SK-N-SH (cell line): ENCODE data around the gene HOXD10. TPM values are rescaled to one million over a fixed set of nuclear protein-coding genes. Genes with fewer than 3 reads are reported as not detected.

Source experiments
- CTCF ChIA-PET: fragments of 300-600, 350-600 bp; formaldehyde crosslinking; extraction: SDS; loops from one replicate; lab custom pipeline; 2021; lab: Yijun Ruan, JAX
- POLR2A ChIA-PET: fragments of 350-600 bp; sonication (Branson Sonifier 250); formaldehyde crosslinking; extraction: SDS; loops from one replicate; lab custom pipeline; 2020; ENCODE audit warnings: antibody characterized with exemption, inconsistent platforms; lab: Yijun Ruan, JAX
- DNase-seq: peaks from one replicate; pipeline ENCODE4 v3.0.0; 2012
- H2AFZ ChIP-seq: fragments of 200-600 bp; sonication (generic); 2 replicates; pipeline ENCODE4 v1.8.1; 2016; ENCODE audit warnings: antibody characterized with exemption, mild to moderate bottlenecking, low read depth
- H3F3A ChIP-seq: fragments of 200-600 bp; sonication (generic); replicated peaks from 2 replicates; pipeline ENCODE3; 2016; ENCODE audit warnings: antibody characterized with exemption, mild to moderate bottlenecking; ENCODE audit not compliant: insufficient read depth
- H3K27ac ChIP-seq, 2 experiments: fragments of 200-500 bp in 1 of 2; fragments of 200-600 bp in 1 of 2; sonication (Bioruptor generic) in 1 of 2; sonication (generic), shearing (Covaris generic) in 1 of 2; 2 replicates each; pipeline versions ENCODE4 v1.5.1 to v1.6.1; 2014 to 2016; ENCODE audit warnings: low read depth in 2 of 2, inconsistent platforms in 1 of 2, low read length in 1 of 2, mild to moderate bottlenecking in 1 of 2, mixed read lengths in 1 of 2
- H3K27me3 ChIP-seq: fragments of 200-600 bp; sonication (generic), shearing (Covaris generic); 2 replicates; pipeline ENCODE4 v1.6.1; 2016; ENCODE audit warnings: mixed run types; ENCODE audit not compliant: insufficient read depth
- H3K36me3 ChIP-seq, 2 experiments: fragments of 200-500 bp in 1 of 2; fragments of 200-600 bp in 1 of 2; sonication (Bioruptor generic) in 1 of 2; sonication (generic) in 1 of 2; replicated peaks in 1 of 2; 2 replicates each; pipeline versions ENCODE3 to v1.5.1; 2014 to 2016; ENCODE audit warnings: low read length in 1 of 2, mild to moderate bottlenecking in 1 of 2; ENCODE audit not compliant: insufficient read depth in 2 of 2, control insufficient read depth in 1 of 2
- H3K4me1 ChIP-seq, 2 experiments: fragments of 200-500 bp in 1 of 2; fragments of 200-600 bp in 1 of 2; sonication (Bioruptor generic) in 1 of 2; sonication (generic), shearing (Covaris generic) in 1 of 2; 2 replicates each; pipeline versions ENCODE4 v1.5.1 to v1.6.1; 2014 to 2016; ENCODE audit warnings: low read depth in 1 of 2, low read length in 1 of 2, mixed run types in 1 of 2; ENCODE audit not compliant: insufficient read depth in 2 of 2, control insufficient read depth in 1 of 2
- H3K4me2 ChIP-seq: fragments of 200-600 bp; sonication (generic), shearing (Covaris generic); 2 replicates; pipeline ENCODE4 v1.6.1; 2017; ENCODE audit warnings: mixed run types
- H3K4me3 ChIP-seq, 2 experiments: fragments of 200-500 bp in 1 of 2; fragments of 200-600 bp in 1 of 2; sonication (Bioruptor generic) in 1 of 2; sonication (generic), shearing (Covaris generic) in 1 of 2; 2 replicates each; pipeline versions ENCODE4 v1.5.1 to v1.8.1; 2014 to 2016; ENCODE audit warnings: low read depth in 2 of 2, inconsistent platforms in 1 of 2, low read length in 1 of 2, mild to moderate bottlenecking in 1 of 2, mixed read lengths in 1 of 2, moderate library complexity in 1 of 2
- H3K79me2 ChIP-seq: fragments of 200-600 bp; sonication (generic); 2 replicates; pipeline ENCODE4 v1.8.1; 2017; ENCODE audit warnings: mild to moderate bottlenecking; ENCODE audit not compliant: insufficient read depth
- H3K9ac ChIP-seq: fragments of 200-600 bp; sonication (generic); 2 replicates; pipeline ENCODE4 v1.6.1; 2017; ENCODE audit warnings: mixed run types
- H3K9me2 ChIP-seq: fragments of 200-600 bp; sonication (generic); 2 replicates; pipeline ENCODE4 v1.6.1; 2017; ENCODE audit warnings: mixed run types
- H3K9me3 ChIP-seq: fragments of 200-600 bp; sonication (generic); 2 replicates; pipeline ENCODE4 v1.6.1; 2017; ENCODE audit warnings: mixed run types, mild to moderate bottlenecking, moderate library complexity
- H4K20me1 ChIP-seq: fragments of 200-600 bp; sonication (generic); 2 replicates; pipeline ENCODE4 v1.6.1; 2017; ENCODE audit warnings: mild to moderate bottlenecking, mixed run types; ENCODE audit not compliant: insufficient read depth
- CHD2 ChIP-seq: fragments of 150-350 bp; IDR thresholded peaks from 2 replicates; pipeline ENCODE4 v1.6.1; 2018; ENCODE audit warnings: low read length; ENCODE audit not compliant: partially characterized antibody
- ELF1 ChIP-seq: IDR thresholded peaks from 2 replicates; pipeline ENCODE4 v1.4.0; 2012
- EZH2phosphoT487 ChIP-seq: fragments of 200-600 bp; sonication (generic); IDR thresholded peaks from 2 replicates; pipeline ENCODE4 v1.6.1; 2017; ENCODE audit warnings: low read depth, mixed run types, mild to moderate bottlenecking, antibody characterized with exemption, moderate library complexity, borderline replicate concordance
- FOXJ3 ChIP-seq: sonication (generic); formaldehyde crosslinking; IDR thresholded peaks from 2 replicates; pipeline ENCODE4 v1.5.1; 2020; ENCODE audit warnings: mild to moderate bottlenecking, missing genetic modification reagents
- GABPA ChIP-seq: IDR thresholded peaks from 2 replicates; pipeline ENCODE4 v1.4.0; 2012; ENCODE audit warnings: low read depth, mild to moderate bottlenecking
- MXI1 ChIP-seq: IDR thresholded peaks from 2 replicates; pipeline ENCODE4 v1.6.1; 2012; ENCODE audit warnings: mild to moderate bottlenecking, low read depth, low read length, improper control_type of control experiment
- NRF1 ChIP-seq: IDR thresholded peaks from 2 replicates; pipeline ENCODE4 v1.6.1; 2012; ENCODE audit warnings: low read depth, mild to moderate bottlenecking, low read length
- POLR2AphosphoS5 ChIP-seq: IDR thresholded peaks from 2 replicates; pipeline ENCODE4 v1.6.1; 2012; ENCODE audit warnings: low read depth, low read length
- RFX5 ChIP-seq: IDR thresholded peaks from 2 replicates; pipeline ENCODE4 v1.6.1; 2012; ENCODE audit warnings: mild to moderate bottlenecking, improper control_type of control experiment, low read length
- RXRA ChIP-seq: IDR thresholded peaks from 2 replicates; pipeline ENCODE4 v1.4.0; 2012; ENCODE audit warnings: low read depth, mild to moderate bottlenecking, borderline replicate concordance
- SIN3A ChIP-seq: IDR thresholded peaks from 2 replicates; pipeline ENCODE4 v1.6.1; 2012; ENCODE audit warnings: low read depth, mild to moderate bottlenecking, low read length, moderate library complexity, borderline replicate concordance
- SMC3 ChIP-seq: IDR thresholded peaks from 2 replicates; pipeline ENCODE4 v1.6.1; 2012; ENCODE audit warnings: low read depth, low read length, improper control_type of control experiment
- TAF1 ChIP-seq: IDR thresholded peaks from 2 replicates; pipeline ENCODE4 v1.6.1; 2012; ENCODE audit warnings: low read depth, mild to moderate bottlenecking, low read length, moderate library complexity, borderline replicate concordance
- TCF12 ChIP-seq: IDR thresholded peaks from 2 replicates; pipeline ENCODE4 v1.4.0; 2012
- TEAD4 ChIP-seq: IDR thresholded peaks from 2 replicates; pipeline ENCODE4 v1.4.0; 2012; ENCODE audit warnings: mild to moderate bottlenecking, borderline replicate concordance; ENCODE audit not compliant: insufficient read depth
- WGBS: methylation state at CpG from one replicate; pipeline ENCODE4 v1.1.6; 2017; ENCODE audit warnings: low lambda C conversion rate; 5-methylcytosine and 5-hydroxymethylcytosine counted together
- polyA plus RNA-seq, 3 experiments: library from polyadenylated mRNA; depleted of rRNA; stranded (reverse); fragments of >200 nt; gene quantifications; 2 replicates each; pipeline ENCODE4 v1.2.3, GENCODE V29; 2012
- TF ChIP-seq, protein P1 (sequence below): fragments of 150-350 bp; IDR thresholded peaks from 2 replicates; pipeline ENCODE4 v1.6.1; 2017; ENCODE audit warnings: antibody characterized with exemption, low read length, low read depth, borderline replicate concordance
- TF ChIP-seq, protein P2 (sequence below): fragments of 150-350 bp; IDR thresholded peaks from 2 replicates; pipeline ENCODE4 v1.6.1; 2016; ENCODE audit warnings: mild to moderate bottlenecking, low read depth, low read length

The HOXD10 gene
- polyA plus RNA-seq, 1 of the 3 experiments (the other 2 are of a cell fraction), result 0.10 TPM

DNA sequence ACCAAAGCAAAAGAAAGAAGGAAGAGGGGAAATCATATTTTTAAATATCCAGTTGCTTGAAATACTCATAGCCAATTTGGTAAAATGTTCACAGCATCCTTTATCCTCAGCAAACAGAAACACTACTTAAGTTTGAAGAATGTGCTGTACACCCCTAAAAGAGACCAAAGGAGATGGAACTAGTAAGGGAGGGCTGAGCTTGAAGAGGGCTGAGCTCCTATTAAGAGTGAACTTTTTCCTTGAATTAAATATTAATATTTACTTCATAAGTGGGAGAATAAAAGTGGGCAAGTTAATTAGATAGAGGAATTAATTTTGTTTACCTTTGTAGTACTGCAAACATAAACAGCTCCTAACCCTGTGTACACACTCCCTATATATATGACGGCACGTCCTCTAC, 39.8 kb upstream of the HOXD10 start:
- DNase-seq, result no peak
- POLR2A ChIA-PET, result no interaction called here
- no peaks in the 10 kb centered on the region for H3K9me2 ChIP-seq
- H3K4me3 ChIP-seq, result no peak overlapping the region
- H3K9me3 ChIP-seq, result no peaks in the 10 kb centered on the region
- peaks cover 0 to 10% of the 10 kb centered on the region in 2 experiments; a peak in 1 of 4 replicates for H3K4me1 ChIP-seq
- peaks cover 3% of the 10 kb centered on the region for H3F3A ChIP-seq
- CTCF ChIA-PET, result interaction anchor here (0.6 to 1.6 kb wide), 3 partner anchors 386 to 709 kb away, joined by 3 to 4 read pairs (median 3); no protein-coding TSS in a partner anchor
- WGBS, result 81% methylated on average over 2 of the region's 2 CpGs
- no peak overlapping the region for H3K27ac ChIP-seq
- TF ChIP-seq MXI1 (no peak), RFX5 (no peak), NRF1 (no peak), SMC3 (no peak), FOXJ3 (CRISPR knock-in tag) (no peak), ELF1 (no peak), SIN3A (no peak), CHD2 (no peak), POLR2AphosphoS5 (no peak), EZH2phosphoT487 (no peak), TCF12 (no peak), TEAD4 (no peak), GABPA (no peak), RXRA (no peak), TAF1 (no peak)
- TF ChIP-seq, protein P1, sequence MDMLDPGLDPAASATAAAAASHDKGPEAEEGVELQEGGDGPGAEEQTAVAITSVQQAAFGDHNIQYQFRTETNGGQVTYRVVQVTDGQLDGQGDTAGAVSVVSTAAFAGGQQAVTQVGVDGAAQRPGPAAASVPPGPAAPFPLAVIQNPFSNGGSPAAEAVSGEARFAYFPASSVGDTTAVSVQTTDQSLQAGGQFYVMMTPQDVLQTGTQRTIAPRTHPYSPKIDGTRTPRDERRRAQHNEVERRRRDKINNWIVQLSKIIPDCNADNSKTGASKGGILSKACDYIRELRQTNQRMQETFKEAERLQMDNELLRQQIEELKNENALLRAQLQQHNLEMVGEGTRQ, result no peak
- TF ChIP-seq, protein P2, sequence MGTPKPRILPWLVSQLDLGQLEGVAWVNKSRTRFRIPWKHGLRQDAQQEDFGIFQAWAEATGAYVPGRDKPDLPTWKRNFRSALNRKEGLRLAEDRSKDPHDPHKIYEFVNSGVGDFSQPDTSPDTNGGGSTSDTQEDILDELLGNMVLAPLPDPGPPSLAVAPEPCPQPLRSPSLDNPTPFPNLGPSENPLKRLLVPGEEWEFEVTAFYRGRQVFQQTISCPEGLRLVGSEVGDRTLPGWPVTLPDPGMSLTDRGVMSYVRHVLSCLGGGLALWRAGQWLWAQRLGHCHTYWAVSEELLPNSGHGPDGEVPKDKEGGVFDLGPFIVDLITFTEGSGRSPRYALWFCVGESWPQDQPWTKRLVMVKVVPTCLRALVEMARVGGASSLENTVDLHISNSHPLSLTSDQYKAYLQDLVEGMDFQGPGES, result no peak
- H3K9ac ChIP-seq, result no peak overlapping the region
- no peaks in the 10 kb centered on the region for H3K79me2 ChIP-seq
- no peak overlapping the region for H2AFZ ChIP-seq
- H3K27me3 ChIP-seq, result peaks cover 38% of the 10 kb centered on the region
- H3K36me3 ChIP-seq, result no peaks in the 10 kb centered on the region
- H3K4me2 ChIP-seq, result no peak overlapping the region
- peaks cover 9% of the 10 kb centered on the region; the same call in 1 of the 2 replicates for H4K20me1 ChIP-seq
